ENCODE measurements around the gene OGFOD2.
"Not testable (repeated sequence)": the region's sequence is repeated elsewhere in the genome, so short reads cannot be mapped to it uniquely, and the experiment has no call there.

Gene OGFOD2

GRCh38 chr12:122974892-122975789 is at the start of gene OGFOD2:
OGFOD2 (plus strand) TSS chr12:122975244; CDS start chr12:122975252, 8 bp downstream.
- DNase-seq: peak; percentile 96

GRCh38 chr12:122927756-122928403 is 47.2 kb upstream of the OGFOD2 start:
- no peak for DNase-seq

GRCh38 chr12:122928404-122929147 is 46.5 kb upstream of the OGFOD2 start:
- no peak for DNase-seq

GRCh38 chr12:122929148-122929538 is 45.9 kb upstream of the OGFOD2 start:
- DNase-seq: no peak

- no peak for DNase-seq
Measured at GRCh38 chr12:122929812-122930211, 45.2 kb upstream of the OGFOD2 start.

- DNase-seq: no peak
Measured at GRCh38 chr12:122932207-122932606, 42.8 kb upstream of the OGFOD2 start.

GRCh38 chr12:122934722-122935121 is 40.3 kb upstream of the OGFOD2 start:
- DNase-seq: peak; percentile 70

- DNase-seq: no peak
Measured at GRCh38 chr12:122935318-122935717, 39.7 kb upstream of the OGFOD2 start.

GRCh38 chr12:122937622-122938091 is 37.4 kb upstream of the OGFOD2 start:
- DNase-seq: no peak

GRCh38 chr12:122939125-122939524 is 35.9 kb upstream of the OGFOD2 start:
- DNase-seq: no peak

- not testable (repeated sequence) for DNase-seq
Measured at GRCh38 chr12:122941351-122941750, 33.7 kb upstream of the OGFOD2 start.

- peak; percentile 24 for DNase-seq
Measured at GRCh38 chr12:122942637-122943036, 32.4 kb upstream of the OGFOD2 start.

GRCh38 chr12:122943196-122943595 is 31.8 kb upstream of the OGFOD2 start:
- DNase-seq: no peak

GRCh38 chr12:122944605-122945592 is 30.1 kb upstream of the OGFOD2 start:
- no peak for DNase-seq

GRCh38 chr12:122946690-122947341 is 28.2 kb upstream of the OGFOD2 start:
- DNase-seq: no peak

- DNase-seq: no peak
Measured at GRCh38 chr12:122947352-122947792, 27.7 kb upstream of the OGFOD2 start.

GRCh38 chr12:122948605-122949004 is 26.4 kb upstream of the OGFOD2 start:
- DNase-seq: no peak

- no peak for DNase-seq
Measured at GRCh38 chr12:122949405-122949804, 25.6 kb upstream of the OGFOD2 start.

GRCh38 chr12:122949816-122950675 is 25.0 kb upstream of the OGFOD2 start:
- no peak for DNase-seq

GRCh38 chr12:122951406-122951805 is 23.6 kb upstream of the OGFOD2 start:
- no peak for DNase-seq

All from RPMI8226 (cell line).